Mesendoderm (in vitro differentiated cells): ENCODE data around the gene IL17REL.

Experiments
- DNase-seq: peaks from one replicate; pipeline ENCODE4 v3.0.0; 2013
- H2AK5ac ChIP-seq: 2 replicates; pipeline ENCODE4 v1.6.1; 2013; ENCODE audit warnings: low read length, inconsistent platforms
- H2BK120ac ChIP-seq: 2 replicates; pipeline ENCODE4 v1.6.1; 2013; ENCODE audit warnings: low read depth, mild to moderate bottlenecking, low read length, moderate library complexity, mixed read lengths
- H2BK15ac ChIP-seq: replicated peaks from 2 replicates; pipeline ENCODE4 v1.6.1; 2013; ENCODE audit warnings: low read depth, mild to moderate bottlenecking, moderate library complexity
- H2BK5ac ChIP-seq: 2 replicates; pipeline ENCODE4 v1.6.1; 2013; ENCODE audit warnings: low read length, inconsistent platforms
- H3K18ac ChIP-seq: 2 replicates; pipeline ENCODE4 v1.6.1; 2013; ENCODE audit warnings: mild to moderate bottlenecking, low read length, mixed read lengths
- H3K23ac ChIP-seq: one replicate; pipeline ENCODE4 v1.6.1; 2013; ENCODE audit warnings: low read length
- H3K27ac ChIP-seq: 2 replicates; pipeline ENCODE4 v1.5.1; 2013; ENCODE audit warnings: low read depth, mild to moderate bottlenecking, inconsistent platforms, low read length, moderate library complexity
- H3K27me3 ChIP-seq: 2 replicates; pipeline ENCODE4 v1.6.1; 2013; ENCODE audit warnings: low read length, control low read depth, mild to moderate bottlenecking, inconsistent platforms; ENCODE audit not compliant: insufficient read depth, poor library complexity
- H3K36me3 ChIP-seq: 2 replicates; pipeline ENCODE4 v1.6.1; 2013; ENCODE audit warnings: low read length, inconsistent platforms; ENCODE audit not compliant: control insufficient read depth, insufficient read depth
- H3K4ac ChIP-seq: one replicate; pipeline ENCODE4 v1.6.1; 2013; ENCODE audit warnings: low read depth, mild to moderate bottlenecking, low read length, moderate library complexity
- H3K4me1 ChIP-seq: 2 replicates; pipeline ENCODE4 v1.6.1; 2013; ENCODE audit warnings: low read depth, low read length, inconsistent platforms; ENCODE audit not compliant: control insufficient read depth
- H3K4me2 ChIP-seq: 2 replicates; pipeline ENCODE4 v1.6.1; 2013; ENCODE audit warnings: low read length
- H3K4me3 ChIP-seq: 2 replicates; pipeline ENCODE4 v1.5.1; 2013; ENCODE audit warnings: mild to moderate bottlenecking, low read length
- H3K56ac ChIP-seq: one replicate; pipeline ENCODE4 v1.6.1; 2013; ENCODE audit warnings: low read length
- H3K79me1 ChIP-seq: 2 replicates; pipeline ENCODE4 v1.6.1; 2013; ENCODE audit warnings: low read length, inconsistent platforms
- H3K79me2 ChIP-seq: 2 replicates; pipeline ENCODE4 v1.6.1; 2013; ENCODE audit warnings: mild to moderate bottlenecking, low read length; ENCODE audit not compliant: control insufficient read depth, insufficient read depth
- H3K9ac ChIP-seq: 2 replicates; pipeline ENCODE4 v1.6.1; 2013; ENCODE audit warnings: low read length, inconsistent platforms
- H4K5ac ChIP-seq: one replicate; pipeline ENCODE4 v1.6.1; 2013; ENCODE audit warnings: low read length
- H4K8ac ChIP-seq: one replicate; pipeline ENCODE4 v1.6.1; 2013; ENCODE audit warnings: low read depth, mild to moderate bottlenecking, control low read depth, low read length, moderate library complexity
- WGBS: extraction: QIAGEN DNeasy Blood & Tissue Kit; methylation state at CpG from one replicate; pipeline ENCODE4 v1.1.7; 2013; ENCODE audit warnings: low lambda C conversion rate, missing lambda C conversion rate; ENCODE audit not compliant: insufficient coverage; ENCODE audit errors: extremely low coverage; 5-methylcytosine and 5-hydroxymethylcytosine counted together

IL17REL gene

DNA sequence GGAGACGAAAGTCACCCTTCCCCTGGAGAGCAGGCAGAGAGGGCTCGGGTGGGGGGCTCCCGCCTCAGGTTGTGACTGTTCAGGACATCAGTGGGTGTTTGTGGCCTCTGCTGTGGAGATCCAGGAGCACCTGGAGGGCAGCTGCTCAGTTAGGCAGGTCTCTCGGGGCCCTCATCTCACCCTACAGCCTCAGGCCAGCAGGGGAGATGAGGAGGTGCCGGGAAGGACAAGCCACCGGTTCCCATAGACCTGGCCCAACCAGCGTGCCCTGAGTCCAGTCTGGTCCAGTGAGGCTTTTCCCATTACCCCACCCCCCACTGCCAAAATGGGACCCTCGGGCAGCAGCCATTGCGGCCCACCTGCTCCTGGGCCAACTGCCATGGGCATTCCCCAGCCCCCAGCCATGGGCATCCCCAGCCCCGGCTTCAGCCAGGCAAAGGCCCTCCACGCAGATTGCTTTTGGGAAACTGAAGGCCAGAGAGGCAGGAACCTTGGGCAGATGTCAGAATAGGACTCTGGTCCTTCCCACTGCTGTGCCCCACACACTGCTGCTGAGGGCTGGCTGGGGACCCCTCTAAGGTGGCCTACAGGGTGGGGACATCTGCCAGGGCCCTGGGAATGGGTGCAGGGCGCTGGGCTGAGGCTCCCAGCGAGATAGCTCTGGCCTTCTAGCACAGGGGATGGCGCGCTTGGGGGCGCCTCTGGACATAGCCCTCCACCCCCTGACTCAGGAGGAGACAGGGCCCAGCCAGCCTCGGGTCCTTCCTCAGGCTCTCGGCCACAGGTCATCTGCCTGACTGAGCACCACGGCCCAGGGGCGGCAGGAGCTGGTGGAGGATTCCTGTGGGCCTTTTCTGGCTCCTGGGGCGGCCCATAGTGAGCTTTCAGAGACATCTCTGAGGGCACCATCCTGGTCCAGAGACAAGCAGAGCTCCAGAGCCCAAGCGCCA, 47.2 kb downstream of the IL17REL start:
- no peaks in the 10 kb centered on the region for H3K36me3 ChIP-seq
- peaks cover 2% of the 10 kb centered on the region for H3K4me1 ChIP-seq
- H3K23ac ChIP-seq = no peak overlapping the region
- no peak overlapping the region for H3K27ac ChIP-seq
- no peak overlapping the region for H2AK5ac ChIP-seq
- no peak overlapping the region for H2BK120ac ChIP-seq
- no peak overlapping the region for H4K5ac ChIP-seq
- H3K9ac ChIP-seq = no peak overlapping the region
- H3K18ac ChIP-seq = no peak overlapping the region
- H3K79me1 ChIP-seq = peaks cover 2% of the 10 kb centered on the region
- H3K4me3 ChIP-seq = no peak overlapping the region
- H2BK5ac ChIP-seq = no peak overlapping the region
- H2BK15ac ChIP-seq = no peak overlapping the region
- no CpG with 5 or more reads among the region's 22 CpGs for WGBS
- H3K79me2 ChIP-seq = peaks cover 4% of the 10 kb centered on the region
- H4K8ac ChIP-seq = no peak overlapping the region
- H3K4ac ChIP-seq = no peak overlapping the region
- no peaks in the 10 kb centered on the region for H3K27me3 ChIP-seq
- no peak overlapping the region for H3K4me2 ChIP-seq
- DNase-seq = no peak
- H3K56ac ChIP-seq = no peak overlapping the region

DNA sequence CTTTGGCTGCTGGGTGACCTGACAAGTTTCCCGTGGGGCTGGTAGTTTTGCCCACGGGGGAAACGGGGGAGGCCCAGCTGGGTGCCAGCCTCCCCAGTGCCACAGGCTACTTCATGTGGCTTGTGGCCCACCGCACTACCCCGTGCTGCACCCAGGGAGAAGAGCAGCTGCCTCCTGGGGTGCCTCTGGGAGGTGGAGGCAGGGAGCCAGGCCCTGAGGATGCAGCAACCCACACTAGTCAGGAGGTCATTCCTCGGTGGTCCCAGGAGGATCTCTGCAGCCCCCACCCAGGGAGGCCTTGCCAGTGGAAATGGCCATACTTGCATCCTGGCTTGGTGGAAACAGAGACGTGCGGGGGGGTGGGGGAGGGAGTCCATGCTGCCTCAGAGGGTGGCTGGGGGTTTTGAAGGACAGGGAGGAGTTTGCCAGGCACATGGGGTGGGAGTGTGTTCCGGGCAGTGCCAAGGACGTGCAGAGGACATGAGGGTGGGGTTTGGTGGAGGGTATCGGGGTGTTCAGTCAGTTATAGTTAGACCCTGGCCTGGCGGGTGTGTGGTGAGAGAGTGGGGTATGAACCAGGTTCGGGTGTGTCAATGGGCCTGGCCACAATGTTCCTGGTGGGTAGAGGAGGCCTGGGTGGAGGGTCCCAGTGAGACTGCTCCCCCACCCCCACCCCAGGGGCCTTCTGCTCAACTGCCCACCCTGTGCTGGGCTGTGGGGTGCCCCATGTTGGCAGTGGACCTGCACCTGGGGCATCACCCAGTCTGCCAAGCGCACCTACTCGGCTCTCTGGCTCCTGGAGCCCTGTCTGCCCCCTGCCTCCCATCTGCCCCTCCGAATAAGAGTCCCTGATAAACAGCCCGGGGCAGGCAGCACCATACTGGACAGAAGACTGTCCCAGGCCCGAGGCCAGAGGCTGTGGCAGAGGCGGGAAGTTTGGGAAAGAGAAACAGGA, 48.2 kb downstream of the IL17REL start:
- no peak overlapping the region for H3K27ac ChIP-seq
- peaks cover 2% of the 10 kb centered on the region for H3K4me1 ChIP-seq

GRCh38 chr22:49963647-49964026, 48.9 kb downstream of the IL17REL start:
- H2BK15ac ChIP-seq = no peak overlapping the region
- peaks cover 4% of the 10 kb centered on the region for H3K79me2 ChIP-seq
- H2BK120ac ChIP-seq = no peak overlapping the region
- H2AK5ac ChIP-seq = no peak overlapping the region
- no peak overlapping the region for H3K18ac ChIP-seq
- peaks cover 2% of the 10 kb centered on the region for H3K79me1 ChIP-seq
- no peak overlapping the region for H4K5ac ChIP-seq
- no peak overlapping the region for H3K9ac ChIP-seq
- H3K4me2 ChIP-seq = no peak overlapping the region
- no peaks in the 10 kb centered on the region for H3K36me3 ChIP-seq
- no peak overlapping the region for H3K23ac ChIP-seq
- no peak overlapping the region for H3K56ac ChIP-seq
- WGBS = no CpG with 5 or more reads among the region's 6 CpGs
- H2BK5ac ChIP-seq = no peak overlapping the region
- H3K4me1 ChIP-seq = peaks cover 2% of the 10 kb centered on the region
- no peak overlapping the region for H4K8ac ChIP-seq
- H3K4ac ChIP-seq = no peak overlapping the region
- H3K4me3 ChIP-seq = no peak overlapping the region
- no peak for DNase-seq
- no peak overlapping the region for H3K27ac ChIP-seq
- H3K27me3 ChIP-seq = no peaks in the 10 kb centered on the region

More for the DNA sequence above, 48.2 kb downstream of the IL17REL start:
- H3K4me2 ChIP-seq = no peak overlapping the region
- WGBS = no CpG with 5 or more reads among the region's 19 CpGs
- no peak overlapping the region for H3K18ac ChIP-seq
- H2BK15ac ChIP-seq = no peak overlapping the region
- H2BK120ac ChIP-seq = no peak overlapping the region
- no peak overlapping the region for H3K23ac ChIP-seq
- H3K9ac ChIP-seq = no peak overlapping the region
- H4K5ac ChIP-seq = no peak overlapping the region
- H3K27me3 ChIP-seq = no peaks in the 10 kb centered on the region
- peaks cover 4% of the 10 kb centered on the region for H3K79me2 ChIP-seq
- H3K56ac ChIP-seq = no peak overlapping the region
- no peak overlapping the region for H4K8ac ChIP-seq
- H2AK5ac ChIP-seq = no peak overlapping the region
- H3K36me3 ChIP-seq = no peaks in the 10 kb centered on the region
- H2BK5ac ChIP-seq = no peak overlapping the region
- DNase-seq = no peak
- no peak overlapping the region for H3K4ac ChIP-seq
- H3K4me3 ChIP-seq = no peak overlapping the region
- peaks cover 2% of the 10 kb centered on the region for H3K79me1 ChIP-seq

DNA sequence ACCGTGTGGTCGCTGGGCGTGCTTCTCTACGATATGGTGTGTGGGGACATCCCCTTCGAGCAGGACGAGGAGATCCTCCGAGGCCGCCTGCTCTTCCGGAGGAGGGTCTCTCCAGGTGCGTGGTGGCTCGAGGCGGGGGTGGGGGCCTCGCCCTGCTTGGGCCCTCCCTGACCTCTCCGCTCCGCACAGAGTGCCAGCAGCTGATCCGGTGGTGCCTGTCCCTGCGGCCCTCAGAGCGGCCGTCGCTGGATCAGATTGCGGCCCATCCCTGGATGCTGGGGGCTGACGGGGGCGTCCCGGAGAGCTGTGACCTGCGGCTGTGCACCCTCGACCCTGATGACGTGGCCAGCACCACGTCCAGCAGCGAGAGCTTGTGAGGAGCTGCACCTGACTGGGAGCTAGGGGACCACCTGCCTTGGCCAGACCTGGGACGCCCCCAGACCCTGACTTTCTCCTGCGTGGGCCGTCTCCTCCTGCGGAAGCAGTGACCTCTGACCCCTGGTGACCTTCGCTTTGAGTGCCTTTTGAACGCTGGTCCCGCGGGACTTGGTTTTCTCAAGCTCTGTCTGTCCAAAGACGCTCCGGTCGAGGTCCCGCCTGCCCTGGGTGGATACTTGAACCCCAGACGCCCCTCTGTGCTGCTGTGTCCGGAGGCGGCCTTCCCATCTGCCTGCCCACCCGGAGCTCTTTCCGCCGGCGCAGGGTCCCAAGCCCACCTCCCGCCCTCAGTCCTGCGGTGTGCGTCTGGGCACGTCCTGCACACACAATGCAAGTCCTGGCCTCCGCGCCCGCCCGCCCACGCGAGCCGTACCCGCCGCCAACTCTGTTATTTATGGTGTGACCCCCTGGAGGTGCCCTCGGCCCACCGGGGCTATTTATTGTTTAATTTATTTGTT, 49.6 kb downstream of the IL17REL start:
- Histone ChIP-seq H3K4me2 (peak overlapping the region; percentile 26), H3K4me1 (peaks cover 2% of the 10 kb centered on the region), H3K4me3 (no peak overlapping the region), H2BK120ac (no peak overlapping the region), H2AK5ac (no peak overlapping the region), H4K8ac (no peak overlapping the region), H3K27ac (no peak overlapping the region), H2BK5ac (no peak overlapping the region), H3K36me3 (no peaks in the 10 kb centered on the region), H3K4ac (no peak overlapping the region), H3K9ac (peak overlapping the region; percentile 67), H4K5ac (no peak overlapping the region), H3K79me2 (peaks cover 4% of the 10 kb centered on the region), H2BK15ac (no peak overlapping the region), H3K23ac (no peak overlapping the region), H3K79me1 (peaks cover 2% of the 10 kb centered on the region), H3K56ac (peak overlapping the region; percentile 86), H3K27me3 (no peaks in the 10 kb centered on the region), H3K18ac (no peak overlapping the region)
- no CpG with 5 or more reads among the region's 63 CpGs for WGBS
- no peak for DNase-seq

DNA sequence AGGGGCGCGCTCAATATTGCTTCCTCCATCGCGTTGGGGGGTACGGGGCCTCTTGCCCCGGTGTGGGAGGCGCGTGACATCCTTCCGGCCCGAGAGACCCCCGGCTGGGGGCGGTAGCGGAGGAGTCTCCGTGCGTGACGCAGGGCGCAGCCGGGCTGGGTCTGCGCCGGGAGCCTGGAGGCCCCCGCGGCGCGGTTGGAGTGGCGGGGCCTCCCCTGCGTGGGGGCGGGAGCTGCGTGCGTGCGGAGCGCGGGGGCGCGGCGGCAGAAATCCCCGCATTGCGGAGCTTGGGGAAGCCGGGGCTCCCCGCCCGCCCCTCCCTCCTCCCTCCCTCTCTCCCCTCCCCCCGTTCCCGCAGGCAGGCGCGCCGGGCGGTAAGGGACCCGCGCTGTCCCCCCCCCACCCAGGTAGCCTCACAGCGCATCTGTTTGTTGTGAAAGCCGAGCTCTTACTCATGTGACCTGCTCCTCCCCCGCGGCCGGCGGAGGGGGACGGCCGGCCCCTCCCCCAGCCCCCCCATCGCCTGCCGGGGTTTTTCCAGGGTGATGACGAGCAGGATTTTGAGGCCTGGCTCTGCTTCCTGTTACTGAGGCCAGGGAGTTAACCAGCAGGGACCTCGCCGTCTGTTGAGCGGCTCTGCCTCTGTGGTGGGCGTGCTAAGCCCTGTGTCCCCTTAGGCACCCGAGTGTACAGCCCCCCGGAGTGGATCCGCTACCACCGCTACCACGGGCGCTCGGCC, 50.4 kb downstream of the IL17REL start:
- peak overlapping the region; percentile 98 for H3K4me2 ChIP-seq
- H2BK15ac ChIP-seq = no peak overlapping the region
- WGBS = no CpG with 5 or more reads among the region's 70 CpGs
- H3K27me3 ChIP-seq = no peaks in the 10 kb centered on the region
- no peak overlapping the region for H3K4ac ChIP-seq
- H3K56ac ChIP-seq = peak overlapping the region; percentile 93
- no peak overlapping the region for H4K8ac ChIP-seq
- no peak overlapping the region for H2AK5ac ChIP-seq
- H3K27ac ChIP-seq = no peak overlapping the region
- no peaks in the 10 kb centered on the region for H3K36me3 ChIP-seq
- H2BK120ac ChIP-seq = no peak overlapping the region
- H3K4me1 ChIP-seq = peaks cover 2% of the 10 kb centered on the region
- peak overlapping the region; percentile 68 for H3K4me3 ChIP-seq
- H3K79me2 ChIP-seq = peaks cover 4% of the 10 kb centered on the region
- peak; percentile 92 for DNase-seq
- H4K5ac ChIP-seq = no peak overlapping the region
- H3K23ac ChIP-seq = no peak overlapping the region
- H3K18ac ChIP-seq = peak overlapping the region; percentile 4
- H3K79me1 ChIP-seq = peaks cover 2% of the 10 kb centered on the region
- no peak overlapping the region for H2BK5ac ChIP-seq
- H3K9ac ChIP-seq = peak overlapping the region; percentile 87
